ENCODE data around the gene NHLH2.

DNA sequence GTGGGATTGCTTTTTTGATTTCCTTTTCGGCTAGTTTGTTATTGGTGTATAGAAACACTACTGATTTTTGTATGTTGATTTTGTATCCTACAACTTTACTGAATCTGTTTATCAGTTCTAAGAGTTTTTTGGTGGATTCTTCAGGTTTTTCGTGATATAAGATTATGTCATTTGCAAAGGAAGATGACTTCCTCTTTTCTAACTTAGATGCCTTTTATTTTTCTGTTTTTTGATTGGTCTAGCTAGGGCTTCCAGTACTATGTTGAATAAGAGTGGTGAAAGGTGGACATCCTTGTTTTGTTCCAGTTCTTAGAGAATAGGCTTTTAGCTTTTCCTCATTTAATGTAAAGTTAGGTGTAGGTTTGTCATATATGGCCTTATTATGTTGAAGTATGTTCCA lies 13.1 kb upstream of the NHLH2 start:
- TF ChIP-seq CTCF (IDR thresholded peaks at IDR 0.05) (no peak), POLR2A (IDR thresholded peaks at IDR 0.05) (no peak)

All from heart left ventricle (tissue), 13 donors.